SK-N-SH (cell line): ENCODE results near the gene METTL1. TPM values are rescaled to one million over a fixed set of nuclear protein-coding genes. Genes with fewer than 3 reads are reported as not detected.

ENCODE experiments used
- CTCF ChIA-PET: fragments of 300-600, 350-600 bp; formaldehyde crosslinking; extraction: SDS; loops from one replicate; lab custom pipeline; 2021; lab: Yijun Ruan, JAX
- POLR2A ChIA-PET: fragments of 350-600 bp; sonication (Branson Sonifier 250); formaldehyde crosslinking; extraction: SDS; loops from one replicate; lab custom pipeline; 2020; ENCODE audit warnings: antibody characterized with exemption, inconsistent platforms; lab: Yijun Ruan, JAX
- DNase-seq: peaks from one replicate; pipeline ENCODE4 v3.0.0; 2012
- H2AFZ ChIP-seq: fragments of 200-600 bp; sonication (generic); 2 replicates; pipeline ENCODE4 v1.8.1; 2016; ENCODE audit warnings: antibody characterized with exemption, mild to moderate bottlenecking, low read depth
- H3F3A ChIP-seq: fragments of 200-600 bp; sonication (generic); replicated peaks from 2 replicates; pipeline ENCODE3; 2016; ENCODE audit warnings: antibody characterized with exemption, mild to moderate bottlenecking; ENCODE audit not compliant: insufficient read depth
- H3K27ac ChIP-seq, 2 experiments: fragments of 200-500 bp in 1 of 2; fragments of 200-600 bp in 1 of 2; sonication (Bioruptor generic) in 1 of 2; sonication (generic), shearing (Covaris generic) in 1 of 2; 2 replicates each; pipeline versions ENCODE4 v1.5.1 to v1.6.1; 2014 to 2016; ENCODE audit warnings: low read depth in 2 of 2, inconsistent platforms in 1 of 2, low read length in 1 of 2, mild to moderate bottlenecking in 1 of 2, mixed read lengths in 1 of 2
- H3K27me3 ChIP-seq: fragments of 200-600 bp; sonication (generic), shearing (Covaris generic); 2 replicates; pipeline ENCODE4 v1.6.1; 2016; ENCODE audit warnings: mixed run types; ENCODE audit not compliant: insufficient read depth
- H3K36me3 ChIP-seq, 2 experiments: fragments of 200-500 bp in 1 of 2; fragments of 200-600 bp in 1 of 2; sonication (Bioruptor generic) in 1 of 2; sonication (generic) in 1 of 2; replicated peaks in 1 of 2; 2 replicates each; pipeline versions ENCODE3 to v1.5.1; 2014 to 2016; ENCODE audit warnings: low read length in 1 of 2, mild to moderate bottlenecking in 1 of 2; ENCODE audit not compliant: insufficient read depth in 2 of 2, control insufficient read depth in 1 of 2
- H3K4me1 ChIP-seq, 2 experiments: fragments of 200-500 bp in 1 of 2; fragments of 200-600 bp in 1 of 2; sonication (Bioruptor generic) in 1 of 2; sonication (generic), shearing (Covaris generic) in 1 of 2; 2 replicates each; pipeline versions ENCODE4 v1.5.1 to v1.6.1; 2014 to 2016; ENCODE audit warnings: low read depth in 1 of 2, low read length in 1 of 2, mixed run types in 1 of 2; ENCODE audit not compliant: insufficient read depth in 2 of 2, control insufficient read depth in 1 of 2
- H3K4me2 ChIP-seq: fragments of 200-600 bp; sonication (generic), shearing (Covaris generic); 2 replicates; pipeline ENCODE4 v1.6.1; 2017; ENCODE audit warnings: mixed run types
- H3K4me3 ChIP-seq, 2 experiments: fragments of 200-500 bp in 1 of 2; fragments of 200-600 bp in 1 of 2; sonication (Bioruptor generic) in 1 of 2; sonication (generic), shearing (Covaris generic) in 1 of 2; 2 replicates each; pipeline versions ENCODE4 v1.5.1 to v1.8.1; 2014 to 2016; ENCODE audit warnings: low read depth in 2 of 2, inconsistent platforms in 1 of 2, low read length in 1 of 2, mild to moderate bottlenecking in 1 of 2, mixed read lengths in 1 of 2, moderate library complexity in 1 of 2
- H3K79me2 ChIP-seq: fragments of 200-600 bp; sonication (generic); 2 replicates; pipeline ENCODE4 v1.8.1; 2017; ENCODE audit warnings: mild to moderate bottlenecking; ENCODE audit not compliant: insufficient read depth
- H3K9ac ChIP-seq: fragments of 200-600 bp; sonication (generic); 2 replicates; pipeline ENCODE4 v1.6.1; 2017; ENCODE audit warnings: mixed run types
- H3K9me2 ChIP-seq: fragments of 200-600 bp; sonication (generic); 2 replicates; pipeline ENCODE4 v1.6.1; 2017; ENCODE audit warnings: mixed run types
- H3K9me3 ChIP-seq: fragments of 200-600 bp; sonication (generic); 2 replicates; pipeline ENCODE4 v1.6.1; 2017; ENCODE audit warnings: mixed run types, mild to moderate bottlenecking, moderate library complexity
- H4K20me1 ChIP-seq: fragments of 200-600 bp; sonication (generic); 2 replicates; pipeline ENCODE4 v1.6.1; 2017; ENCODE audit warnings: mild to moderate bottlenecking, mixed run types; ENCODE audit not compliant: insufficient read depth
- EZH2phosphoT487 ChIP-seq: fragments of 200-600 bp; sonication (generic); IDR thresholded peaks from 2 replicates; pipeline ENCODE4 v1.6.1; 2017; ENCODE audit warnings: low read depth, mixed run types, mild to moderate bottlenecking, antibody characterized with exemption, moderate library complexity, borderline replicate concordance
- FOXJ3 ChIP-seq: sonication (generic); formaldehyde crosslinking; IDR thresholded peaks from 2 replicates; pipeline ENCODE4 v1.5.1; 2020; ENCODE audit warnings: mild to moderate bottlenecking, missing genetic modification reagents
- GABPA ChIP-seq: IDR thresholded peaks from 2 replicates; pipeline ENCODE4 v1.4.0; 2012; ENCODE audit warnings: low read depth, mild to moderate bottlenecking
- MEF2A ChIP-seq: IDR thresholded peaks from 2 replicates; pipeline ENCODE4 v1.4.0; 2012; ENCODE audit warnings: low read depth, borderline replicate concordance
- MXI1 ChIP-seq: IDR thresholded peaks from 2 replicates; pipeline ENCODE4 v1.6.1; 2012; ENCODE audit warnings: mild to moderate bottlenecking, low read depth, low read length, improper control_type of control experiment
- NFIC ChIP-seq: IDR thresholded peaks from 2 replicates; pipeline ENCODE4 v1.4.0; 2012; ENCODE audit warnings: borderline replicate concordance
- NRF1 ChIP-seq: IDR thresholded peaks from 2 replicates; pipeline ENCODE4 v1.6.1; 2012; ENCODE audit warnings: low read depth, mild to moderate bottlenecking, low read length
- POLR2AphosphoS5 ChIP-seq: IDR thresholded peaks from 2 replicates; pipeline ENCODE4 v1.6.1; 2012; ENCODE audit warnings: low read depth, low read length
- RCOR1 ChIP-seq: fragments of 150-350 bp; IDR thresholded peaks from 2 replicates; pipeline ENCODE4 v1.6.1; 2017; ENCODE audit warnings: antibody characterized with exemption, low read length
- RXRA ChIP-seq: IDR thresholded peaks from 2 replicates; pipeline ENCODE4 v1.4.0; 2012; ENCODE audit warnings: low read depth, mild to moderate bottlenecking, borderline replicate concordance
- SIN3A ChIP-seq: IDR thresholded peaks from 2 replicates; pipeline ENCODE4 v1.6.1; 2012; ENCODE audit warnings: low read depth, mild to moderate bottlenecking, low read length, moderate library complexity, borderline replicate concordance
- SMC3 ChIP-seq: IDR thresholded peaks from 2 replicates; pipeline ENCODE4 v1.6.1; 2012; ENCODE audit warnings: low read depth, low read length, improper control_type of control experiment
- WGBS: methylation state at CpG from one replicate; pipeline ENCODE4 v1.1.6; 2017; ENCODE audit warnings: low lambda C conversion rate; 5-methylcytosine and 5-hydroxymethylcytosine counted together
- polyA plus RNA-seq, 3 experiments: library from polyadenylated mRNA; depleted of rRNA; stranded (reverse); fragments of >200 nt; gene quantifications; 2 replicates each; pipeline ENCODE4 v1.2.3, GENCODE V29; 2012
- TF ChIP-seq, protein P1 (sequence below): IDR thresholded peaks from 2 replicates; pipeline ENCODE4 v1.6.1; 2012; ENCODE audit warnings: mild to moderate bottlenecking, low read depth, low read length, moderate library complexity
- TF ChIP-seq, protein P2 (sequence below): IDR thresholded peaks from 2 replicates; pipeline ENCODE4 v1.4.0; 2012; ENCODE audit warnings: low read depth, borderline replicate concordance

Gene METTL1
- polyA plus RNA-seq, 1 of the 3 experiments (the other 2 are of a cell fraction) = 28.0 TPM

DNA sequence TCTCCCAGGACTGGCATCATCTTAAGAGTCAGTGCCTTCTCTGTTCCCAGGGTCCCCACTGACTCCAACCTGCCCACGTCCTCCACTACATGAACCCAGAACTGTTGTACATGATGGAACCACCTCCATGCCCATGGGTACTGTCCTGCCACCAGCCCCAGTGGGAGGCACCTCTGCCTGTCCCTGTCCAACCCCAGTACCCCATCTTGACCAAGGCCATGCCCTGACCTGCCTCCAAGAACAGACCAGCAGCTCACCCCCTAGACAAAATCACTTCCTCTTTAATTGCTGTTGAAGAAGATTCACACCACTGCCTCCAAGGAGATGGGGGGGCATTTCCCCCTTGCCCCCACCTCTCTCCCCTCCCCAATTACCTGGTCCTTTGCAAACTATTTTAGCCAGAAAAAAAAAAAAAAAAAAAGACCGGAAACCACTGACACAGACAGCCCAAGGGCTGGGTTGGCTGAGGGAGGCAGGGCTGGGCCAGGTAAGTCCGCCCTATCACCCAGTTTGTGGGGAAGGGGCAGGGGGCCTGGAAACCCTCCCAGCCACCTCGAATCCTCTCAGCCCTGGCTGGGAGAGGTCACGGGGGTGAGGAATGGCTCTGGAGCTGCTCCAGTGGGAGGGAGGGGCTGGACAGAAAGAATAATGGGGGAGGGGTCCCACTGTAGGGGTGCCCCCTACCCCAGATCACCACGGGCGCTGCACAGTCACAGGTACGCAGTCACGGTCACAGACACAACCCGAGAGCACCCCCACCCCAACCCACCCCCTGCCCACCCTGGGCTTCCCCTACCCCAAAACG is 46.8 kb downstream of the METTL1 start:
- Histone ChIP-seq H3K27me3 (no peaks in the 10 kb centered on the region), H3K9ac (no peak overlapping the region), H3K36me3 (peaks cover 3 to 23% of the 10 kb centered on the region in 2 experiments), H3K4me3 (no peak overlapping the region), H3K79me2 (no peaks in the 10 kb centered on the region), H2AFZ (no peak overlapping the region), H3K9me2 (no peaks in the 10 kb centered on the region), H3F3A (peaks cover 18% of the 10 kb centered on the region), H3K27ac (no peak overlapping the region), H3K4me2 (no peak overlapping the region), H4K20me1 (no peaks in the 10 kb centered on the region), H3K9me3 (no peaks in the 10 kb centered on the region), H3K4me1 (peaks cover 0 to 8% of the 10 kb centered on the region in 2 experiments; a peak in 1 of 4 replicates)
- ChIA-PET POLR2A (interaction anchor here (0.9 to 3.6 kb wide), 3 partner anchors 11 to 114 kb away, joined by 3 to 21 read pairs (median 18); partner anchors contain the start of genes ARHGEF25 and TSPAN31), CTCF (interaction anchor here (0.7 to 9.4 kb wide), 24 partner anchors 9 to 221 kb away, joined by 3 to 133 read pairs (median 5); partner anchors contain the start of genes AGAP2, B4GALNT1, CDK4 and OS9)
- no peak for DNase-seq
- no peak for TF ChIP-seq POLR2AphosphoS5
- no peak for TF ChIP-seq NFIC
- no peak for TF ChIP-seq SMC3
- TF ChIP-seq, protein P1, sequence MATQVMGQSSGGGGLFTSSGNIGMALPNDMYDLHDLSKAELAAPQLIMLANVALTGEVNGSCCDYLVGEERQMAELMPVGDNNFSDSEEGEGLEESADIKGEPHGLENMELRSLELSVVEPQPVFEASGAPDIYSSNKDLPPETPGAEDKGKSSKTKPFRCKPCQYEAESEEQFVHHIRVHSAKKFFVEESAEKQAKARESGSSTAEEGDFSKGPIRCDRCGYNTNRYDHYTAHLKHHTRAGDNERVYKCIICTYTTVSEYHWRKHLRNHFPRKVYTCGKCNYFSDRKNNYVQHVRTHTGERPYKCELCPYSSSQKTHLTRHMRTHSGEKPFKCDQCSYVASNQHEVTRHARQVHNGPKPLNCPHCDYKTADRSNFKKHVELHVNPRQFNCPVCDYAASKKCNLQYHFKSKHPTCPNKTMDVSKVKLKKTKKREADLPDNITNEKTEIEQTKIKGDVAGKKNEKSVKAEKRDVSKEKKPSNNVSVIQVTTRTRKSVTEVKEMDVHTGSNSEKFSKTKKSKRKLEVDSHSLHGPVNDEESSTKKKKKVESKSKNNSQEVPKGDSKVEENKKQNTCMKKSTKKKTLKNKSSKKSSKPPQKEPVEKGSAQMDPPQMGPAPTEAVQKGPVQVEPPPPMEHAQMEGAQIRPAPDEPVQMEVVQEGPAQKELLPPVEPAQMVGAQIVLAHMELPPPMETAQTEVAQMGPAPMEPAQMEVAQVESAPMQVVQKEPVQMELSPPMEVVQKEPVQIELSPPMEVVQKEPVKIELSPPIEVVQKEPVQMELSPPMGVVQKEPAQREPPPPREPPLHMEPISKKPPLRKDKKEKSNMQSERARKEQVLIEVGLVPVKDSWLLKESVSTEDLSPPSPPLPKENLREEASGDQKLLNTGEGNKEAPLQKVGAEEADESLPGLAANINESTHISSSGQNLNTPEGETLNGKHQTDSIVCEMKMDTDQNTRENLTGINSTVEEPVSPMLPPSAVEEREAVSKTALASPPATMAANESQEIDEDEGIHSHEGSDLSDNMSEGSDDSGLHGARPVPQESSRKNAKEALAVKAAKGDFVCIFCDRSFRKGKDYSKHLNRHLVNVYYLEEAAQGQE = no peak
- WGBS = 76% methylated on average over 8 of the region's 11 CpGs

DNA sequence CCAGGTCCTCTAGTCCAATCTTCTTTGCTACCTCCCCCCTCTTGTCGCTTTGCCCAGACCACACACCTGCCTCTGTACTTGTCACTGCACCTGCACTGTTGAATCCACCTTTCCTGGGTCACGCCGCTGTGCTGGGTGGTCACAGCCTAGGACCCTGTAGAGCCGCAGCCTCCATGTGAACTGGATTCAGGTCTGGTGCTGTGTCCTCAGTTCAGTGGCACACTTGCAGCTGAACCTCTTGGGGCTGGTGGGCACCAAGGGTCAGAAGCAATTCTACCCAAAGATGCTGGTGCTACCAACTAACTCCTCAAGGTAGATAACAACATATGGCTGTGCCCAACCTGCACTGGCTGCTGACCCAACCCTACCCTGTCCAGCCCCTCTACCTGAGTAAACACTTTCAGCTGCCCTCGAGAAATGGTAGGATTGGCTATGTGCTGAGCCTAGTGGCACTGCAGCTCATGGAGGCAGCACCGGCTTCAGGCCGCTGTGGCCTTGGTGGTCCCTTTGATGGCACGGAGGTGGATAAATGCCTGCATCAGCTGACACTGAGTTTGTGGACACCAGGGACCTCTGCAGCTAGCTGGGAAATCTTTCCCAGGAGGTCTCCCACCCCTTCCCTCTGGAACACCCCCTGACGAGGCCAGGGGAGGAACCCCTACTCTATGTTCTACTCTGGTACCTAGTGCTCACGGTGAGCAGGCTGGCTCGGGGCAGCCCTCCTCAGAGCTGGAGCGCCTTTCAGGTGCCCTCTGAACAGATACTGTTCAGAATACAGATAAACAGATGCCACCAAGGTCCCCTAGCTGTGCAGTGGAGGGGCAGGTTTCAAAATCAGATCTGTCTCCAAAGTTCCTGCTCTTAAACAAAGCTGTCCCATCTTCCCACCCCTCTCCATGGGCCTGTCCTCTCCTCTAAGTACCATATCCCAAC is 47.6 kb downstream of the METTL1 start:
- Histone ChIP-seq H2AFZ (no peak overlapping the region), H3K9me3 (no peaks in the 10 kb centered on the region), H3K9ac (no peak overlapping the region), H3K4me1 (peaks cover 0 to 8% of the 10 kb centered on the region in 2 experiments; a peak in 1 of 4 replicates), H3K4me2 (no peak overlapping the region), H3K36me3 (peaks cover 3 to 26% of the 10 kb centered on the region in 2 experiments), H3K4me3 (no peak overlapping the region), H4K20me1 (no peaks in the 10 kb centered on the region), H3K27ac (no peak overlapping the region), H3K9me2 (no peaks in the 10 kb centered on the region), H3F3A (peaks cover 18% of the 10 kb centered on the region), H3K79me2 (no peaks in the 10 kb centered on the region), H3K27me3 (no peaks in the 10 kb centered on the region)
- ChIA-PET CTCF (interaction anchor here (0.6 to 9.4 kb wide), 7 partner anchors 8 to 141 kb away, joined by 3 to 133 read pairs (median 5); partner anchors contain the start of genes AGAP2 and B4GALNT1), POLR2A (interaction anchor here (0.6 to 3.6 kb wide), 2 partner anchors 12 to 69 kb away, joined by 3 to 21 read pairs; no protein-coding TSS in a partner anchor)
- WGBS = 89% methylated on average over 11 of the region's 12 CpGs
- no peak for TF ChIP-seq RXRA
- no peak for TF ChIP-seq EZH2phosphoT487
- no peak for TF ChIP-seq NRF1
- TF ChIP-seq MEF2A = no peak
- TF ChIP-seq, protein P1 = no peak
- TF ChIP-seq SMC3 = no peak
- TF ChIP-seq RCOR1 = no peak
- TF ChIP-seq, protein P2, sequence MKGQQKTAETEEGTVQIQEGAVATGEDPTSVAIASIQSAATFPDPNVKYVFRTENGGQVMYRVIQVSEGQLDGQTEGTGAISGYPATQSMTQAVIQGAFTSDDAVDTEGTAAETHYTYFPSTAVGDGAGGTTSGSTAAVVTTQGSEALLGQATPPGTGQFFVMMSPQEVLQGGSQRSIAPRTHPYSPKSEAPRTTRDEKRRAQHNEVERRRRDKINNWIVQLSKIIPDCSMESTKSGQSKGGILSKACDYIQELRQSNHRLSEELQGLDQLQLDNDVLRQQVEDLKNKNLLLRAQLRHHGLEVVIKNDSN = no peak
- TF ChIP-seq GABPA = no peak
- TF ChIP-seq FOXJ3 = no peak
- no peak for TF ChIP-seq SIN3A
- TF ChIP-seq MXI1 = no peak
- DNase-seq = no peak
